ENCODE results near the gene C10orf143.

Gene C10orf143

GRCh38 chr10:130022086-130022485 lies 88.5 kb downstream of the C10orf143 start:
- peaks cover 55% of the 10 kb centered on the region for H3K4me1 ChIP-seq
- no peak overlapping the region for H3K9ac ChIP-seq
- no peaks in the 10 kb centered on the region for H3K36me3 ChIP-seq
- H3K27me3 ChIP-seq: no peaks in the 10 kb centered on the region
- no peak overlapping the region for H3K27ac ChIP-seq
- H3K4me3 ChIP-seq: no peak overlapping the region
- no peaks in the 10 kb centered on the region for H3K9me3 ChIP-seq
- H4K20me1 ChIP-seq: no peaks in the 10 kb centered on the region
- TF ChIP-seq Cebpa-rat (IDR thresholded peaks at IDR 0.05): no peak
- peak overlapping the region; percentile 84 for H3K4me2 ChIP-seq

- no peaks in the 10 kb centered on the region for H3K36me3 ChIP-seq
- peaks cover 55% of the 10 kb centered on the region for H3K4me1 ChIP-seq
- H3K9ac ChIP-seq: no peak overlapping the region
- H4K20me1 ChIP-seq: no peaks in the 10 kb centered on the region
- H3K27ac ChIP-seq: peak overlapping the region; percentile 53; the same call in 1 of the 2 replicates
- H3K4me2 ChIP-seq: peak overlapping the region; percentile 84
- no peak overlapping the region for H3K4me3 ChIP-seq
- H3K27me3 ChIP-seq: no peaks in the 10 kb centered on the region
- no peak for TF ChIP-seq Cebpa-rat (IDR thresholded peaks at IDR 0.05)
- no peaks in the 10 kb centered on the region for H3K9me3 ChIP-seq
Observed at GRCh38 chr10:130021383-130021950, 89.2 kb downstream of the C10orf143 start.

GRCh38 chr10:130020651-130021382 lies 89.8 kb downstream of the C10orf143 start:
- Histone ChIP-seq H3K4me3 (peak overlapping the region; percentile 13; the same call in 1 of the 2 replicates), H3K36me3 (no peaks in the 10 kb centered on the region), H3K27ac (peak overlapping the region; percentile 53; the same call in 1 of the 2 replicates), H4K20me1 (no peaks in the 10 kb centered on the region), H3K27me3 (no peaks in the 10 kb centered on the region), H3K4me1 (peaks cover 55% of the 10 kb centered on the region), H3K9ac (no peak overlapping the region), H3K9me3 (no peaks in the 10 kb centered on the region), H3K4me2 (peak overlapping the region; percentile 84)
- TF ChIP-seq Cebpa-rat (IDR thresholded peaks at IDR 0.05): no peak

- Histone ChIP-seq H3K27me3 (no peaks in the 10 kb centered on the region), H4K20me1 (no peaks in the 10 kb centered on the region), H3K36me3 (no peaks in the 10 kb centered on the region), H3K4me2 (peak overlapping the region; percentile 58), H3K9me3 (no peaks in the 10 kb centered on the region), H3K4me3 (no peak overlapping the region), H3K9ac (no peak overlapping the region), H3K27ac (no peak overlapping the region), H3K4me1 (peaks cover 55% of the 10 kb centered on the region)
- TF ChIP-seq Cebpa-rat (IDR thresholded peaks at IDR 0.05): no peak
Observed at GRCh38 chr10:130018730-130019185, 91.9 kb downstream of the C10orf143 start.

- H3K36me3 ChIP-seq: no peaks in the 10 kb centered on the region
- peak overlapping the region; percentile 58 for H3K4me2 ChIP-seq
- no peak overlapping the region for H3K27ac ChIP-seq
- H3K9ac ChIP-seq: no peak overlapping the region
- H3K4me3 ChIP-seq: no peak overlapping the region
- TF ChIP-seq Cebpa-rat (IDR thresholded peaks at IDR 0.05): no peak
- no peaks in the 10 kb centered on the region for H4K20me1 ChIP-seq
- H3K27me3 ChIP-seq: no peaks in the 10 kb centered on the region
- no peaks in the 10 kb centered on the region for H3K9me3 ChIP-seq
- peaks cover 50% of the 10 kb centered on the region for H3K4me1 ChIP-seq
Observed at GRCh38 chr10:130018265-130018664, 92.4 kb downstream of the C10orf143 start.

DNA sequence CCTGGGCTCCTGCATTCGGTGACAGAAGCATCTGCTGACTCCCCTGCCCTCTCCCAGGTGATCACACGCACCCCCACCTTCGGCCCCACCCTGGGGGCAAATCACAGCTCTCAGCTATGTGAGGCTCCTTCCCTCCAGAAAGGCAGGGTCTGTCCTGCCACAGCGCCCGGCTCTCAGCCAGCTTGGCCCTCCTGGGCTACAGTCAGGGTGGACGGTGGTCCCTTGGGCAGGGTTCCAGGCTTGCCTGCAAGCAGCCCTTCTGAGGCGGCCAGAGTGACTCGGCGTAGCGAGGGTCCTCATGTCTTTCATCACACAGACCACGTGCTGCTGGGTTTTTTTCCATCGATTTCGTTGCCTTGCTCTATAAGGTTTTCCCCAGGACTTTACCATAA lies 93.0 kb downstream of the C10orf143 start:
- no peaks in the 10 kb centered on the region for H3K27me3 ChIP-seq
- no peaks in the 10 kb centered on the region for H3K36me3 ChIP-seq
- no peaks in the 10 kb centered on the region for H3K9me3 ChIP-seq
- no peak overlapping the region for H3K9ac ChIP-seq
- TF ChIP-seq Cebpa-rat (IDR thresholded peaks at IDR 0.05): no peak
- H3K4me1 ChIP-seq: peaks cover 44% of the 10 kb centered on the region
- no peak overlapping the region for H3K27ac ChIP-seq
- no peaks in the 10 kb centered on the region for H4K20me1 ChIP-seq
- peak overlapping the region; percentile 58; the same call in 1 of the 2 replicates for H3K4me2 ChIP-seq
- no peak overlapping the region for H3K4me3 ChIP-seq

- H3K27me3 ChIP-seq: no peaks in the 10 kb centered on the region
- no peaks in the 10 kb centered on the region for H3K36me3 ChIP-seq
- H3K9me3 ChIP-seq: no peaks in the 10 kb centered on the region
- no peak overlapping the region for H3K4me2 ChIP-seq
- no peak overlapping the region for H3K9ac ChIP-seq
- no peak overlapping the region for H3K4me3 ChIP-seq
- no peaks in the 10 kb centered on the region for H4K20me1 ChIP-seq
- H3K4me1 ChIP-seq: peaks cover 39% of the 10 kb centered on the region
- H3K27ac ChIP-seq: no peak overlapping the region
- no peak for TF ChIP-seq Cebpa-rat (IDR thresholded peaks at IDR 0.05)
Observed at GRCh38 chr10:130016993-130017630, 93.5 kb downstream of the C10orf143 start.

GRCh38 chr10:130016095-130016494 lies 94.5 kb downstream of the C10orf143 start:
- Histone ChIP-seq H3K4me2 (no peak overlapping the region), H3K4me3 (no peak overlapping the region), H3K9me3 (no peaks in the 10 kb centered on the region), H3K4me1 (peaks cover 32% of the 10 kb centered on the region), H3K27ac (no peak overlapping the region), H3K27me3 (no peaks in the 10 kb centered on the region), H3K9ac (no peak overlapping the region), H4K20me1 (no peaks in the 10 kb centered on the region), H3K36me3 (no peaks in the 10 kb centered on the region)
- no peak for TF ChIP-seq Cebpa-rat (IDR thresholded peaks at IDR 0.05)

DNA sequence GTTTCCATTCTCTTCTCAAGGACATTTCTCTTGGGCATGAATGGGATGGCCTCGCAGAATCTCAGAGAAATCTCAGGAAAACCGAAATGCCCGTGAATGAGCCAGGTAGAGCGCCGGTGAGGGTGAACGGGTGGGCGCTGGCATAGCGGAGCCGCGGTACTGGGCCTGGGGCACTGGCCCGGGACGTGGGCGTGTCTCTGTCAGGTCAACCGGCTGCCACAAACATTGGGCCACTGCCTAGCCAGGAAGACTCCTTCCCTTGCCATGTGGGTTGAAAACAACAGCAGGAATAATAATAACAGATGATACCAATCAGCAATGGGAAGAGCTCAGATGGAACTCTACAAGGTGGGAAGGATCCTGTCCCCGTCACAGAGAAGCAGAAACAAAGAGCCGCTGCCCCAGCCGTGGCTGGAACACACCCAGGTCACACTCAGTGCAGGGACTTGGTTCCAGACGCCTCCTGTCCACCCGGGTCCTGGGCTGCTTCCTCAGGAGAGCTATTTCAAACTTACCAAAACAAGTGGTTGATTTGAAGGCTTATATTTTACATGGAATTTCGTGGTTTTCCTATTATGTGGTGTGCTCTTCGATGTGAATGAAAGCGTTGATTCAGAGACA lies 95.4 kb downstream of the C10orf143 start:
- H3K9me3 ChIP-seq: peaks cover 4% of the 10 kb centered on the region; the same call in 1 of the 2 replicates
- H3K4me1 ChIP-seq: peaks cover 23% of the 10 kb centered on the region
- no peak overlapping the region for H3K27ac ChIP-seq
- no peaks in the 10 kb centered on the region for H4K20me1 ChIP-seq
- no peak overlapping the region for H3K4me3 ChIP-seq
- no peaks in the 10 kb centered on the region for H3K36me3 ChIP-seq
- H3K9ac ChIP-seq: no peak overlapping the region
- no peaks in the 10 kb centered on the region for H3K27me3 ChIP-seq
- H3K4me2 ChIP-seq: no peak overlapping the region
- no peak for TF ChIP-seq Cebpa-rat (IDR thresholded peaks at IDR 0.05)
